ENCODE data around the gene MYOZ1.

DNA sequence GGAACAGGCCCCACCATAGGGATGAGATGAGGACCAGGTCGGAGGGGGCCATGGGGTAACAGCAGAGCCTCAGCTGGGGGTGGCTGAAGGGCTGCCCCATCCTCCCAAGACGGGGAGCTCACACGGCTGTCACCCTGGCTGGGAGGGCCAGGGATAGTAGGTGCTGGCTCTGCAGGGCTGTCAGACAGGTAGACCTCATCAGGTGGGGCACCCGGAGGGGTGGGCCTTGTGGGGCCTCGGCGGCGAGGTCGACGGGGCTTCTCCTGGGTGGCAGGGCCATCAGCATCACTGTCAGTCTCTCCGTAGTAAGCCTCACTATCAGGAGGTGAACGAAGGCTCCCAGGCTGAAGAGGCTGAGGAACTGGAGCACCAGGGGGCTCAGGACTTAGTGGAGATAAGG is 11.9 kb upstream of the MYOZ1 start:
- TF ChIP-seq EZH2 (IDR thresholded peaks at IDR 0.05; ENCODE audit: insufficient read depth, poor library complexity, severe bottlenecking) (no peak), EZH2phosphoT487 (IDR thresholded peaks at IDR 0.05; ENCODE audit: insufficient read depth, low read depth) (no peak)
